ENCODE data around the gene RARB. TPM values are rescaled to one million over a fixed set of nuclear protein-coding genes. Genes with fewer than 3 reads are reported as not detected.

The RARB gene
- total and polyA plus RNA-seq, 9 of the 15 experiments (the other 6 are each of a cell fraction or from before 2014, with no cell fraction given), result 0.15 to 1.3 (median 0.27) TPM

DNA sequence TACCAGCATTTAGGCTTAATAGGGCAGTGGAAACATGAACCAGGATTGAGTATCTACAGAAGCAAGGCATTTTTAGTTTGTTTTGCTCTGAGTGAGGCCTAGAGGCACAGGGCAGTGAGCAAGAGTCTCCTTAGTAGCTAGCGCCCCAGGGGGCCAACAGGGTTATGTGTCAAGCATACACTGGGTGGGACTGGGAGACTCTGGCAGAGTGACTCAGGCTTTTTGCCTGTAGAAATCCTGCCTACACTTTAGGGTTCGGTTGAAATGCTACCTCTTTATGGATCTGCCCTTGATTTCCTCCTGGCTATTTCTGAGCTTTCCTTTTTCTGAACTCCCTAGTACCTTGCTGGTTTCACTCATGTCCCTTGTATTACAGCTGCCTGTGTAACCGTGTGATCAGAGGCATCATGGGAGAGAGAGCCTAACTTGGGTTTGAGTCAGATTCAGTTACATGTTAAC lies 164.5 kb downstream of the RARB start (continued):
- TF ChIP-seq, protein P1, sequence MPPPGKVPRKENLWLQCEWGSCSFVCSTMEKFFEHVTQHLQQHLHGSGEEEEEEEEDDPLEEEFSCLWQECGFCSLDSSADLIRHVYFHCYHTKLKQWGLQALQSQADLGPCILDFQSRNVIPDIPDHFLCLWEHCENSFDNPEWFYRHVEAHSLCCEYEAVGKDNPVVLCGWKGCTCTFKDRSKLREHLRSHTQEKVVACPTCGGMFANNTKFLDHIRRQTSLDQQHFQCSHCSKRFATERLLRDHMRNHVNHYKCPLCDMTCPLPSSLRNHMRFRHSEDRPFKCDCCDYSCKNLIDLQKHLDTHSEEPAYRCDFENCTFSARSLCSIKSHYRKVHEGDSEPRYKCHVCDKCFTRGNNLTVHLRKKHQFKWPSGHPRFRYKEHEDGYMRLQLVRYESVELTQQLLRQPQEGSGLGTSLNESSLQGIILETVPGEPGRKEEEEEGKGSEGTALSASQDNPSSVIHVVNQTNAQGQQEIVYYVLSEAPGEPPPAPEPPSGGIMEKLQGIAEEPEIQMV (tag; conservative IDR thresholded peaks at IDR 0.05; ENCODE audit: low read depth), result no peak
- TF ChIP-seq KLF16 (IDR thresholded peaks at IDR 0.05) (no peak), BCOR (IDR thresholded peaks at IDR 0.05) (no peak), SMAD3 (CRISPR knock-in tag; conservative IDR thresholded peaks at IDR 0.05) (no peak), DPF2 (IDR thresholded peaks at IDR 0.05) (peak; percentile 56), RBM15 (IDR thresholded peaks at IDR 0.05; ENCODE audit: insufficient read depth, low read length) (no peak), NR2C1 (IDR thresholded peaks at IDR 0.05) (no peak), NR2C1 (tag; IDR thresholded peaks at IDR 0.05) (no peak), ZNF316 (IDR thresholded peaks at IDR 0.05) (peak; percentile 87), ZNF146 (CRISPR knock-in tag; IDR thresholded peaks at IDR 0.05; ENCODE audit: unreplicated experiment) (no peak), RBM34 (IDR thresholded peaks at IDR 0.05; ENCODE audit: borderline replicate concordance, insufficient read depth, low read length) (no peak), THRA (IDR thresholded peaks at IDR 0.05) (no peak), SIN3B (IDR thresholded peaks at IDR 0.05; ENCODE audit: low read depth) (no peak), E2F8 (IDR thresholded peaks at IDR 0.05; ENCODE audit: low read depth, partially characterized antibody) (no peak), FOXJ2 (tag; IDR thresholded peaks at IDR 0.05) (no peak), NEUROD1 (IDR thresholded peaks at IDR 0.05; ENCODE audit: borderline replicate concordance, low read depth, low read length, partially characterized antibody) (peak; percentile 17)
- TF ChIP-seq, protein P2, sequence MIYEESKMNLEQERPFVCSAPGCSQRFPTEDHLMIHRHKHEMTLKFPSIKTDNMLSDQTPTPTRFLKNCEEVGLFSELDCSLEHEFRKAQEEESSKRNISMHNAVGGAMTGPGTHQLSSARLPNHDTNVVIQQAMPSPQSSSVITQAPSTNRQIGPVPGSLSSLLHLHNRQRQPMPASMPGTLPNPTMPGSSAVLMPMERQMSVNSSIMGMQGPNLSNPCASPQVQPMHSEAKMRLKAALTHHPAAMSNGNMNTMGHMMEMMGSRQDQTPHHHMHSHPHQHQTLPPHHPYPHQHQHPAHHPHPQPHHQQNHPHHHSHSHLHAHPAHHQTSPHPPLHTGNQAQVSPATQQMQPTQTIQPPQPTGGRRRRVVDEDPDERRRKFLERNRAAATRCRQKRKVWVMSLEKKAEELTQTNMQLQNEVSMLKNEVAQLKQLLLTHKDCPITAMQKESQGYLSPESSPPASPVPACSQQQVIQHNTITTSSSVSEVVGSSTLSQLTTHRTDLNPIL (CRISPR knock-in tag; IDR thresholded peaks at IDR 0.05), result no peak
- TF ChIP-seq, protein P3, sequence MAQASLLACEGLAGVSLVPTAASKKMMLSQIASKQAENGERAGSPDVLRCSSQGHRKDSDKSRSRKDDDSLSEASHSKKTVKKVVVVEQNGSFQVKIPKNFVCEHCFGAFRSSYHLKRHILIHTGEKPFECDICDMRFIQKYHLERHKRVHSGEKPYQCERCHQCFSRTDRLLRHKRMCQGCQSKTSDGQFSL (CRISPR knock-in tag; IDR thresholded peaks at IDR 0.05), result no peak
- TF ChIP-seq, protein P3 (tag; IDR thresholded peaks at IDR 0.05), result no peak
- TF ChIP-seq, protein P4, sequence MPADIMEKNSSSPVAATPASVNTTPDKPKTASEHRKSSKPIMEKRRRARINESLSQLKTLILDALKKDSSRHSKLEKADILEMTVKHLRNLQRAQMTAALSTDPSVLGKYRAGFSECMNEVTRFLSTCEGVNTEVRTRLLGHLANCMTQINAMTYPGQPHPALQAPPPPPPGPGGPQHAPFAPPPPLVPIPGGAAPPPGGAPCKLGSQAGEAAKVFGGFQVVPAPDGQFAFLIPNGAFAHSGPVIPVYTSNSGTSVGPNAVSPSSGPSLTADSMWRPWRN (IDR thresholded peaks at IDR 0.05; ENCODE audit: low read depth), result no peak

Data from K562 (cell line).